Measurements from ENCODE around the gene SLC6A11. TPM values are rescaled to one million over a fixed set of nuclear protein-coding genes. Genes with fewer than 3 reads are reported as not detected.

The SLC6A11 gene
- total RNA-seq, 1 experiment from 2014 or later: 0.85 TPM

Other genes with a start within 250 kb of the SLC6A11 start
- gene SLC6A1, start 176.5 kb downstream of the SLC6A11 start, total RNA-seq (2021): 0.50 to 0.72 TPM (median 0.50 TPM) in 3 replicates

Measured in WTC11 (cell line).